ENCODE results near the gene LURAP1L. TPM values are rescaled to one million over a fixed set of nuclear protein-coding genes. Genes with fewer than 3 reads are reported as not detected.

LURAP1L gene
- total and polyA plus RNA-seq, 9 of the 15 experiments (the other 6 are each of a cell fraction or from before 2014, with no cell fraction given) = 0.06 to 0.28 (median 0.07) TPM; not detected in 4

- no TSS peak for BruUV-seq (replicated peaks)
- Histone ChIP-seq H3K9me1 (ENCODE audit: control insufficient read depth, insufficient read depth, low read length) (no peaks in the 10 kb centered on the region), H2AFZ (ENCODE audit: low read depth, low read length) (no peak overlapping the region), H3K27me3 (ENCODE audit: control insufficient read depth in 2 of 2, insufficient read depth in 2 of 2, low read length in 2 of 2) (no peaks in the 10 kb centered on the region), H3K79me2 (ENCODE audit: control insufficient read depth, insufficient read depth, low read length) (no peaks in the 10 kb centered on the region), H3K27ac (ENCODE audit: extremely low read depth, low read depth, low read length) (no peak overlapping the region), H4K20me1 (replicated peaks; ENCODE audit: control insufficient read depth, insufficient read depth, low read length) (no peaks in the 10 kb centered on the region), H3K9ac (ENCODE audit: insufficient read depth in 1 of 2, low read depth in 2 of 2, low read length in 2 of 2) (no peak overlapping the region), H3K4me1 (replicated peaks in 1 of 2; ENCODE audit: control insufficient read depth in 2 of 2, insufficient read depth in 2 of 2, low read length in 2 of 2) (no peaks in the 10 kb centered on the region), H3K4me3 (no peak overlapping the region), H3K9me3 (replicated peaks; ENCODE audit: control insufficient read depth, insufficient read depth, low read depth, low read length) (no peaks in the 10 kb centered on the region), H3K36me3 (ENCODE audit: control insufficient read depth, insufficient read depth, low read length) (no peaks in the 10 kb centered on the region), H3K4me2 (ENCODE audit: insufficient read depth, low read length) (no peak overlapping the region)
- 3% methylated on average over 3 of the region's 3 CpGs for WGBS (ENCODE audit: insufficient coverage, low coverage, missing lambda C conversion rate)
- no peak for TF ChIP-seq SPI1 (IDR thresholded peaks at IDR 0.05; ENCODE audit: borderline replicate concordance, low read depth, low read length)
- no peak for TF ChIP-seq RBFOX2 (IDR thresholded peaks at IDR 0.05; ENCODE audit: low read depth, low read length)
- TF ChIP-seq MTA2 (IDR thresholded peaks at IDR 0.05; ENCODE audit: low read depth) = no peak
- no peak for TF ChIP-seq GATAD2A (IDR thresholded peaks at IDR 0.05)
- no peak for TF ChIP-seq ASH1L (IDR thresholded peaks at IDR 0.05; ENCODE audit: borderline replicate concordance, low read depth, partially characterized antibody)
- TF ChIP-seq SNIP1 (IDR thresholded peaks at IDR 0.05; ENCODE audit: low read depth) = no peak
- no peak for TF ChIP-seq CBFB (CRISPR knock-in tag; IDR thresholded peaks at IDR 0.05)
- no peak for TF ChIP-seq XRCC5 (IDR thresholded peaks at IDR 0.05; ENCODE audit: low read depth, low read length)
- no peak for TF ChIP-seq SAFB (IDR thresholded peaks at IDR 0.05; ENCODE audit: borderline replicate concordance, low read depth, low read length)
- no peak for TF ChIP-seq ATF3 (IDR thresholded peaks at IDR 0.05)
- TF ChIP-seq ATF3 (CRISPR knock-in tag; conservative IDR thresholded peaks at IDR 0.05) = no peak
- no peak for TF ChIP-seq ARID2 (IDR thresholded peaks at IDR 0.05)
- TF ChIP-seq KLF10 (CRISPR knock-in tag; IDR thresholded peaks at IDR 0.05) = no peak
- no peak for TF ChIP-seq MAFG (tag; conservative IDR thresholded peaks at IDR 0.05)
- TF ChIP-seq, protein P1, sequence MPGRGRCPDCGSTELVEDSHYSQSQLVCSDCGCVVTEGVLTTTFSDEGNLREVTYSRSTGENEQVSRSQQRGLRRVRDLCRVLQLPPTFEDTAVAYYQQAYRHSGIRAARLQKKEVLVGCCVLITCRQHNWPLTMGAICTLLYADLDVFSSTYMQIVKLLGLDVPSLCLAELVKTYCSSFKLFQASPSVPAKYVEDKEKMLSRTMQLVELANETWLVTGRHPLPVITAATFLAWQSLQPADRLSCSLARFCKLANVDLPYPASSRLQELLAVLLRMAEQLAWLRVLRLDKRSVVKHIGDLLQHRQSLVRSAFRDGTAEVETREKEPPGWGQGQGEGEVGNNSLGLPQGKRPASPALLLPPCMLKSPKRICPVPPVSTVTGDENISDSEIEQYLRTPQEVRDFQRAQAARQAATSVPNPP (IDR thresholded peaks at IDR 0.05; ENCODE audit: borderline replicate concordance, insufficient read depth, insufficient read length) = no peak
- ChIA-PET POLR2A (no interaction called here), CTCF (ENCODE audit: low intra/inter-chr PET ratio) (no interaction called here)
- in situ Hi-C loops (cut with MboI) = no loop called here
- intact Hi-C loops (cut with micrococcal nuclease) = no loop called here
- FAIRE-seq (no peak), DNase-seq (ENCODE audit: extremely low read depth in 1 of 4, low spot score in 3 of 4) (no peak), ATAC-seq (no peak)
These were observed 52.2 kb downstream of the LURAP1L start for GRCh38 chr9:12826924-12827565.
